Sigmoid colon (tissue), 7 donors: ENCODE measurements around the gene THBS2. TPM values are rescaled to one million over a fixed set of nuclear protein-coding genes. Genes with fewer than 3 reads are reported as not detected.
"Not testable (repeated sequence)": the region's sequence is repeated elsewhere in the genome, so short reads cannot be mapped to it uniquely, and the experiment has no call there.

ENCODE experiments used
- DNase-seq: peaks from one replicate; pipeline ENCODE4 v3.0.0-alpha.2; 2019
- H3K27ac ChIP-seq, 4 donors: fragments of 200-600 bp; sonication (generic); one replicate each; pipeline ENCODE4 v1.5.1; 2016 to 2019; ENCODE audit warnings: mild to moderate bottlenecking in 1 of 4
- H3K27me3 ChIP-seq, 3 donors: fragments of 200-600 bp; sonication (generic); one replicate each; pipeline ENCODE4 v1.5.1; 2019; ENCODE audit warnings: mild to moderate bottlenecking in 1 of 3
- H3K36me3 ChIP-seq, 4 donors: fragments of 200-600 bp; sonication (generic); one replicate each; pipeline ENCODE4 v1.5.1; 2016 to 2019
- H3K4me1 ChIP-seq, 4 donors: fragments of 200-600 bp; sonication (generic); one replicate each; pipeline ENCODE4 v1.5.1; 2017 to 2019
- H3K4me3 ChIP-seq, 4 donors: fragments of 200-600 bp; sonication (generic); one replicate each; pipeline ENCODE4 v1.5.1; 2017 to 2019; ENCODE audit warnings: mild to moderate bottlenecking in 2 of 4, moderate library complexity in 1 of 4
- H3K9me3 ChIP-seq, 4 donors: fragments of 200-600 bp in 3 of 4; sonication (generic) in 3 of 4; one replicate each; pipeline versions ENCODE4 v1.5.1 to v1.6.1; 2013 to 2019
- EP300 ChIP-seq, 4 donors: sonication (generic); formaldehyde crosslinking; IDR thresholded peaks; one replicate each; pipeline ENCODE4 v1.6.1; 2017; ENCODE audit warnings: antibody characterized with exemption in 4 of 4
- POLR2A ChIP-seq, 2 donors: fragments of 450-650 bp; IDR thresholded peaks; one replicate each; pipeline ENCODE4 v1.6.1; 2016; ENCODE audit warnings: antibody characterized with exemption in 2 of 2, mild to moderate bottlenecking in 2 of 2, moderate library complexity in 2 of 2
- POLR2AphosphoS5 ChIP-seq, 4 donors: sonication (generic); formaldehyde crosslinking; IDR thresholded peaks; one replicate each; pipeline ENCODE4 v1.6.1; 2017; ENCODE audit warnings: antibody characterized with exemption in 4 of 4
- WGBS, 2 donors: extraction: QIAGEN DNeasy Blood & Tissue Kit; methylation state at CpG; one replicate each; pipeline ENCODE4 v1.1.7; 2013; 5-methylcytosine and 5-hydroxymethylcytosine counted together
- intact Hi-C: fragments of 100-400 bp; cut with DNase I; formaldehyde crosslinking; loops from one replicate; pipeline ENCODE4 v1.15.1; 2023
- polyA plus RNA-seq, 3 donors: library from polyadenylated mRNA; stranded (reverse); fragments of 200-250 nt; gene quantifications; one replicate each; pipeline ENCODE4 v1.2.3, GENCODE V29; 2013
- total RNA-seq, 4 donors: library from RNA; depleted of rRNA; stranded (reverse); fragments of >200 nt; gene quantifications; one replicate each; pipeline ENCODE4 v1.1.0, GENCODE V29; 2016
- TF ChIP-seq, protein P1 (sequence below), 4 experiments: fragments of 450-650 bp in 3 of 4; fragments of 200-600 bp in 1 of 4; IDR thresholded peaks; one replicate each; pipeline ENCODE4 v1.5.1; 2016 to 2019; ENCODE audit warnings: antibody characterized with exemption in 4 of 4, mild to moderate bottlenecking in 3 of 4, moderate library complexity in 2 of 4
- donor health status: healthy with polysubstance abuse.
- donor health status: Bipolar disorder and iron deficiency.
- donor health status: healthy.

THBS2 gene
- total and polyA plus RNA-seq, 7 donors: 1.7 to 59.0 (median 37.6) TPM

GRCh38 chr6:169199625-169200335 lies 53.9 kb downstream of the THBS2 start:
- intact Hi-C loops: no loop called here
- H3K4me1 ChIP-seq: peaks cover 0 to 10% (median 5%) of the 10 kb centered on the region in 4 donors
- H3K27me3 ChIP-seq: no peaks in the 10 kb centered on the region
- no peak overlapping the region for H3K27ac ChIP-seq
- WGBS, 2 donors: 90 to 91% methylated on average over 9 of the region's 9 CpGs
- peaks cover 0 to 4% (median 0%) of the 10 kb centered on the region in 4 donors for H3K9me3 ChIP-seq
- no peak for DNase-seq
- H3K4me3 ChIP-seq: no peak overlapping the region
- H3K36me3 ChIP-seq: no peaks in the 10 kb centered on the region
- no peak for TF ChIP-seq EP300 (IDR thresholded peaks at IDR 0.05)
- TF ChIP-seq POLR2AphosphoS5 (IDR thresholded peaks at IDR 0.05): no peak
- TF ChIP-seq, protein P1, sequence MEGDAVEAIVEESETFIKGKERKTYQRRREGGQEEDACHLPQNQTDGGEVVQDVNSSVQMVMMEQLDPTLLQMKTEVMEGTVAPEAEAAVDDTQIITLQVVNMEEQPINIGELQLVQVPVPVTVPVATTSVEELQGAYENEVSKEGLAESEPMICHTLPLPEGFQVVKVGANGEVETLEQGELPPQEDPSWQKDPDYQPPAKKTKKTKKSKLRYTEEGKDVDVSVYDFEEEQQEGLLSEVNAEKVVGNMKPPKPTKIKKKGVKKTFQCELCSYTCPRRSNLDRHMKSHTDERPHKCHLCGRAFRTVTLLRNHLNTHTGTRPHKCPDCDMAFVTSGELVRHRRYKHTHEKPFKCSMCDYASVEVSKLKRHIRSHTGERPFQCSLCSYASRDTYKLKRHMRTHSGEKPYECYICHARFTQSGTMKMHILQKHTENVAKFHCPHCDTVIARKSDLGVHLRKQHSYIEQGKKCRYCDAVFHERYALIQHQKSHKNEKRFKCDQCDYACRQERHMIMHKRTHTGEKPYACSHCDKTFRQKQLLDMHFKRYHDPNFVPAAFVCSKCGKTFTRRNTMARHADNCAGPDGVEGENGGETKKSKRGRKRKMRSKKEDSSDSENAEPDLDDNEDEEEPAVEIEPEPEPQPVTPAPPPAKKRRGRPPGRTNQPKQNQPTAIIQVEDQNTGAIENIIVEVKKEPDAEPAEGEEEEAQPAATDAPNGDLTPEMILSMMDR (IDR thresholded peaks at IDR 0.05): no peak
- no peak for TF ChIP-seq POLR2A (IDR thresholded peaks at IDR 0.05)

DNA sequence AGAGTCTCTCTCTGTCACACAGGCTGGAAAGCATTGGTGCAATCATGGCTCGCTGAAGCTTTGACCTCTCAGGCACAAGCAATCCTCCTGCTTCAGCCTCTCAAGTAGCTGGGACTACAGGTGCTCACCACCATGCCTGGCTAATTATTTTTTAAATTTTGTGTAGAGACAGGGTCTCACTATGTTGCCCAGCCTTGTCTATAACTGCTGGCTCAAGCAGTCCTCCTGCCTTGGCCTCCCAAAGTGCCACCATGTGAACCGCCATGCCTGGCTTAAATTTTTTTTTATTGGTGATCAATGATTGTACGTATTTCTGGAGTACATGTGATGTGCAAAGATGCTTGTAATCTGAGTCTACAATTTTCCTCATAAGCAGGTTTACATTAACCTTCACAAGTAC lies 54.8 kb downstream of the THBS2 start:
- TF ChIP-seq, protein P1 (IDR thresholded peaks at IDR 0.05): no peak
- TF ChIP-seq POLR2AphosphoS5 (IDR thresholded peaks at IDR 0.05): no peak
- no peak for TF ChIP-seq EP300 (IDR thresholded peaks at IDR 0.05)
- TF ChIP-seq POLR2A (IDR thresholded peaks at IDR 0.05): no peak
- no peak for DNase-seq
- 95% methylated on average over 3 of the region's 3 CpGs for WGBS, 2 donors
- H3K27ac ChIP-seq: no peak overlapping the region
- peaks cover 0 to 4% (median 0%) of the 10 kb centered on the region in 4 donors for H3K9me3 ChIP-seq
- no peaks in the 10 kb centered on the region for H3K27me3 ChIP-seq
- intact Hi-C loops: no loop called here
- H3K36me3 ChIP-seq: no peaks in the 10 kb centered on the region
- peaks cover 0 to 2% (median 0%) of the 10 kb centered on the region in 4 donors for H3K4me1 ChIP-seq
- no peak overlapping the region for H3K4me3 ChIP-seq

DNA sequence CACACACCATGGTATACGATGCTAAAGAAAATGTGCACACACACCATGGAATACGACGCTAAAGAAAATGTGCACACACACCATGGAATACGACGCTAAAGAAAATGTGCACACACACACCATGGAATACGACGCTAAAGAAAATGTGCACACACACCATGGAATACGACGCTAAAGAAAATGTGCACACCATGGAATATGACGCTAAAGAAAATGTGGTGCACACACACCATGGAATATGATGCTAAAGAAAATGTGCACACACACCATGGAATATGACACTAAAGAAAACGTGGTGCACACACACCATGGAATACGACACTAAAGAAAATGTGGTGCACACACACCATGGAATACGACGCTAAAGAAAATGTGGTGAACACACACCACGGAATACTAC lies 55.7 kb downstream of the THBS2 start:
- H3K36me3 ChIP-seq, H3K27ac ChIP-seq, H3K27me3 ChIP-seq, DNase-seq, H3K4me1 ChIP-seq, H3K9me3 ChIP-seq, intact Hi-C loops, H3K4me3 ChIP-seq: not testable (repeated sequence)
- WGBS, 2 donors: 94 to 96% methylated on average over 15 of the region's 15 CpGs

- H3K27me3 ChIP-seq, H3K9me3 ChIP-seq, intact Hi-C loops, H3K36me3 ChIP-seq, H3K4me3 ChIP-seq, H3K27ac ChIP-seq, DNase-seq, H3K4me1 ChIP-seq: not testable (repeated sequence)
- WGBS, 2 donors: 52 to 96% methylated on average over 1 to 2 of the region's 2 CpGs
Measured at GRCh38 chr6:169196279-169196678, 57.4 kb downstream of the THBS2 start.

GRCh38 chr6:169194737-169195136 lies 58.9 kb downstream of the THBS2 start:
- H3K4me3 ChIP-seq: no peak overlapping the region
- H3K9me3 ChIP-seq: no peaks in the 10 kb centered on the region
- H3K36me3 ChIP-seq: no peaks in the 10 kb centered on the region
- intact Hi-C loops: no loop called here
- peaks cover 0 to 13% (median 2%) of the 10 kb centered on the region in 4 donors for H3K4me1 ChIP-seq
- DNase-seq: no peak
- no peaks in the 10 kb centered on the region for H3K27me3 ChIP-seq
- H3K27ac ChIP-seq: no peak overlapping the region
- no peak for TF ChIP-seq POLR2AphosphoS5 (IDR thresholded peaks at IDR 0.05)
- TF ChIP-seq, protein P1 (IDR thresholded peaks at IDR 0.05): no peak
- TF ChIP-seq POLR2A (IDR thresholded peaks at IDR 0.05): no peak
- 74 to 77% methylated on average over 2 of the region's 2 CpGs for WGBS, 2 donors

- TF ChIP-seq EP300 (IDR thresholded peaks at IDR 0.05): no peak
- TF ChIP-seq, protein P1 (IDR thresholded peaks at IDR 0.05): no peak
- no peaks in the 10 kb centered on the region for H3K27me3 ChIP-seq
- intact Hi-C loops: no loop called here
- H3K4me1 ChIP-seq: peaks cover 0 to 21% (median 2%) of the 10 kb centered on the region in 4 donors
- H3K36me3 ChIP-seq: no peaks in the 10 kb centered on the region
- no peaks in the 10 kb centered on the region for H3K9me3 ChIP-seq
- peak overlapping the region; percentile 25 to 58 (median 51) for H3K27ac ChIP-seq
- no peak overlapping the region for H3K4me3 ChIP-seq
- DNase-seq: no peak
- WGBS, 2 donors: 89 to 92% methylated on average over 8 of the region's 8 CpGs
Measured at GRCh38 chr6:169190970-169191369, 62.7 kb downstream of the THBS2 start.
